GM12878 (cell line): ENCODE measurements around the gene MSL3B.

Source experiments
- ATAC-seq: fragments of 200-7000 bp; cut with Tn5 transposase; 3 replicates; pipeline ENCODE4 v1.9.1; 2020; ENCODE audit warnings: mild to moderate bottlenecking, moderate library complexity
- BruUV-seq: library from RNA; stranded (reverse); fragments of 400-500 nt; replicated peaks from 2 replicates; lab custom pipeline; 2021; lab: Mats Ljungman, UMichigan
- CTCF ChIA-PET: fragments of 300-600 bp; sonication (Branson Sonifier 250); formaldehyde crosslinking; extraction: SDS; loops from one replicate; lab custom pipeline; 2021; ENCODE audit warnings: inconsistent platforms; lab: Yijun Ruan, JAX
- POLR2A ChIA-PET: fragments of 350-600 bp; formaldehyde crosslinking; extraction: SDS; loops from one replicate; lab custom pipeline; 2021; ENCODE audit warnings: inconsistent platforms; lab: Charles Lee
- RAD21 ChIA-PET: fragments of 300-600 bp; sonication (Branson Sonifier 250); formaldehyde crosslinking; loops from one replicate; lab custom pipeline; 2023; ENCODE audit warnings: antibody characterized with exemption; ENCODE audit not compliant: unreplicated experiment; lab: Charles Lee
- SMC1A ChIA-PET: fragments of 300-600 bp; sonication (Branson Sonifier 250); formaldehyde crosslinking; loops from one replicate; lab custom pipeline; 2023; ENCODE audit not compliant: unreplicated experiment, uncharacterized antibody; lab: Charles Lee
- DNase-seq: peaks from one replicate; pipeline ENCODE4 v3.0.0-alpha.2; 2011; ENCODE audit warnings: low read depth, low spot score
- FAIRE-seq: peaks from 3 replicates; lab custom pipeline; 2011; peaks lifted over from hg19 to GRCh38; lab: Jason Lieb, UNC
- H2AFZ ChIP-seq: 2 replicates; pipeline ENCODE4 v1.6.0; 2011; ENCODE audit warnings: low read depth, low read length, control low read depth; ENCODE audit not compliant: control insufficient read depth
- H3K27ac ChIP-seq: 2 replicates; pipeline ENCODE4 v1.5.1; 2011; ENCODE audit warnings: control low read depth; ENCODE audit not compliant: control insufficient read depth, insufficient read depth
- H3K27me3 ChIP-seq, 2 experiments: replicated peaks in 1 of 2; 2 replicates each; pipeline versions ENCODE4 v1.6.0 to v1.6.1; 2011; ENCODE audit warnings: low read length in 1 of 2; ENCODE audit not compliant: control insufficient read depth in 2 of 2, insufficient read depth in 2 of 2
- H3K36me3 ChIP-seq, 2 experiments: 2 replicates each; pipeline ENCODE4 v1.5.1; 2011; ENCODE audit warnings: low read length in 1 of 2; ENCODE audit not compliant: control insufficient read depth in 2 of 2, insufficient read depth in 2 of 2
- H3K4me1 ChIP-seq: 2 replicates; pipeline ENCODE4 v1.6.1; 2011; ENCODE audit warnings: mild to moderate bottlenecking, low read length, moderate library complexity, mixed read lengths; ENCODE audit not compliant: control insufficient read depth, insufficient read depth
- H3K4me2 ChIP-seq: 2 replicates; pipeline ENCODE4 v1.6.0; 2011; ENCODE audit warnings: control low read depth; ENCODE audit not compliant: control insufficient read depth, insufficient read depth
- H3K4me3 ChIP-seq: fragments of 200-600 bp; sonication (generic); 2 replicates; pipeline ENCODE4 v1.5.1; 2016
- H3K79me2 ChIP-seq: 2 replicates; pipeline ENCODE4 v1.6.0; 2011; ENCODE audit warnings: low read length; ENCODE audit not compliant: control insufficient read depth, insufficient read depth
- H3K9ac ChIP-seq: 2 replicates; pipeline ENCODE4 v1.8.0; 2011; ENCODE audit warnings: low read length, control low read depth, mixed read lengths; ENCODE audit not compliant: control insufficient read depth, insufficient read depth
- H3K9me3 ChIP-seq: replicated peaks from 3 replicates; pipeline ENCODE4 v1.5.1; 2011; ENCODE audit warnings: mild to moderate bottlenecking, low read length; ENCODE audit not compliant: control insufficient read depth, insufficient read depth
- H4K20me1 ChIP-seq: 2 replicates; pipeline ENCODE4 v1.6.0; 2011; ENCODE audit not compliant: control insufficient read depth, insufficient read depth
- CBX3 ChIP-seq: fragments of 200-600 bp; sonication (generic); IDR thresholded peaks from 2 replicates; pipeline ENCODE4 v1.6.1; 2016; ENCODE audit warnings: low read depth, borderline replicate concordance
- HDAC2 ChIP-seq: fragments of 200-600 bp; sonication (generic); IDR thresholded peaks from 2 replicates; pipeline ENCODE4 v1.6.1; 2017
- HDAC6 ChIP-seq: fragments of 200-600 bp; sonication (generic); IDR thresholded peaks from one replicate; pipeline ENCODE4 v1.8.0; 2017; ENCODE audit warnings: antibody characterized with exemption; ENCODE audit not compliant: unreplicated experiment
- HDGF ChIP-seq: fragments of 450-650 bp; IDR thresholded peaks from 2 replicates; pipeline ENCODE4 v1.6.1; 2016; ENCODE audit warnings: antibody characterized with exemption
- KLF5 ChIP-seq: fragments of 450-650 bp; IDR thresholded peaks from 2 replicates; pipeline ENCODE4 v1.6.1; 2014; ENCODE audit warnings: mild to moderate bottlenecking; ENCODE audit not compliant: partially characterized antibody
- POLR2AphosphoS5 ChIP-seq: IDR thresholded peaks from 2 replicates; pipeline ENCODE4 v1.6.1; 2011; ENCODE audit warnings: mild to moderate bottlenecking, low read length, inconsistent platforms
- SREBF1 ChIP-seq: IDR thresholded peaks from 2 replicates; pipeline ENCODE4 v1.6.1; 2012; ENCODE audit warnings: mild to moderate bottlenecking, low read length
- TBL1XR1 ChIP-seq: IDR thresholded peaks from 2 replicates; pipeline ENCODE4 v1.6.1; 2012; ENCODE audit warnings: low read depth, low read length, improper control_type of control experiment
- whole genome bisulfite sequencing: methylation state at CpG from one replicate; pipeline ENCODE4 v1.1.6; 2016; ENCODE audit warnings: low lambda C conversion rate; ENCODE audit not compliant: insufficient replicate concordance, insufficient coverage; ENCODE audit errors: missing lambda C conversion rate; 5-methylcytosine and 5-hydroxymethylcytosine counted together
- in situ Hi-C: fragments of 300-500 bp; cut with MboI; formaldehyde crosslinking; loops from 9 replicates; pipeline ENCODE4 v1.14.3; 2018; ENCODE audit warnings: mixed read lengths
- intact Hi-C: fragments of 100-400 bp; cut with micrococcal nuclease; formaldehyde crosslinking; loops from one replicate; pipeline ENCODE4 v1.14.2; 2022; ENCODE audit not compliant: unreplicated experiment
- TF ChIP-seq, protein P1 (sequence below): fragments of 150-350 bp; IDR thresholded peaks from 2 replicates; pipeline ENCODE4 v1.6.1; 2016; ENCODE audit warnings: low read depth, low read length
- TF ChIP-seq, protein P2 (sequence below): fragments of 450-650 bp; IDR thresholded peaks from 2 replicates; pipeline ENCODE4 v1.6.1; 2017; ENCODE audit warnings: low read depth, mild to moderate bottlenecking, moderate library complexity

Gene MSL3B

DNA sequence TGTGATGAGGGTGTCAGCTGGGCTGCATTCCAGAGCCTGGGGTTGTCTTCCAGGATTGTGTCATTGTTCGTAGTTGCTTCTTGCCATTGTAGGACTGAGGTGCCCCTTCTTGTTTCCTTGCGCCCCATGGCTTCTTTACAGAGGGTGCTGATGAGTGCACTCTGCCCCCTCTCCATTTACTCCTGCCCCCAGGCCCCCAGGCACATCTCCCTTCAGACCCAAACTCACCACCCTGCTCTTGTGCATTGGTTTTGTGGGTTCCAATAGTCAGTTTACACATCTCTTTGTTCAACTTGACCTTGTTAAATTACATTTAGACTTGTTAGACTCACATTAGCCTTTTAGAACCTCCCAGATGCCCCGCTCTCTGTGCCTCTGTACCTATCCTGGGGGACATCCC lies 47.0 kb downstream of the MSL3B start:
- no peak overlapping the region for H3K4me2 ChIP-seq
- BruUV-seq, result no TSS peak
- no peaks in the 10 kb centered on the region for H3K4me1 ChIP-seq
- no peak overlapping the region for H2AFZ ChIP-seq
- TF ChIP-seq TBL1XR1, result no peak
- no peak for TF ChIP-seq HDAC6
- no peak for TF ChIP-seq POLR2AphosphoS5
- no peak for TF ChIP-seq HDGF
- TF ChIP-seq, protein P1, sequence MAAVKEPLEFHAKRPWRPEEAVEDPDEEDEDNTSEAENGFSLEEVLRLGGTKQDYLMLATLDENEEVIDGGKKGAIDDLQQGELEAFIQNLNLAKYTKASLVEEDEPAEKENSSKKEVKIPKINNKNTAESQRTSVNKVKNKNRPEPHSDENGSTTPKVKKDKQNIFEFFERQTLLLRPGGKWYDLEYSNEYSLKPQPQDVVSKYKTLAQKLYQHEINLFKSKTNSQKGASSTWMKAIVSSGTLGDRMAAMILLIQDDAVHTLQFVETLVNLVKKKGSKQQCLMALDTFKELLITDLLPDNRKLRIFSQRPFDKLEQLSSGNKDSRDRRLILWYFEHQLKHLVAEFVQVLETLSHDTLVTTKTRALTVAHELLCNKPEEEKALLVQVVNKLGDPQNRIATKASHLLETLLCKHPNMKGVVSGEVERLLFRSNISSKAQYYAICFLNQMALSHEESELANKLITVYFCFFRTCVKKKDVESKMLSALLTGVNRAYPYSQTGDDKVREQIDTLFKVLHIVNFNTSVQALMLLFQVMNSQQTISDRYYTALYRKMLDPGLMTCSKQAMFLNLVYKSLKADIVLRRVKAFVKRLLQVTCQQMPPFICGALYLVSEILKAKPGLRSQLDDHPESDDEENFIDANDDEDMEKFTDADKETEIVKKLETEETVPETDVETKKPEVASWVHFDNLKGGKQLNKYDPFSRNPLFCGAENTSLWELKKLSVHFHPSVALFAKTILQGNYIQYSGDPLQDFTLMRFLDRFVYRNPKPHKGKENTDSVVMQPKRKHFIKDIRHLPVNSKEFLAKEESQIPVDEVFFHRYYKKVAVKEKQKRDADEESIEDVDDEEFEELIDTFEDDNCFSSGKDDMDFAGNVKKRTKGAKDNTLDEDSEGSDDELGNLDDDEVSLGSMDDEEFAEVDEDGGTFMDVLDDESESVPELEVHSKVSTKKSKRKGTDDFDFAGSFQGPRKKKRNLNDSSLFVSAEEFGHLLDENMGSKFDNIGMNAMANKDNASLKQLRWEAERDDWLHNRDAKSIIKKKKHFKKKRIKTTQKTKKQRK, result no peak
- TF ChIP-seq HDAC2, result no peak
- TF ChIP-seq KLF5, result no peak
- no peak for TF ChIP-seq SREBF1
- no peak for TF ChIP-seq CBX3
- TF ChIP-seq, protein P2, sequence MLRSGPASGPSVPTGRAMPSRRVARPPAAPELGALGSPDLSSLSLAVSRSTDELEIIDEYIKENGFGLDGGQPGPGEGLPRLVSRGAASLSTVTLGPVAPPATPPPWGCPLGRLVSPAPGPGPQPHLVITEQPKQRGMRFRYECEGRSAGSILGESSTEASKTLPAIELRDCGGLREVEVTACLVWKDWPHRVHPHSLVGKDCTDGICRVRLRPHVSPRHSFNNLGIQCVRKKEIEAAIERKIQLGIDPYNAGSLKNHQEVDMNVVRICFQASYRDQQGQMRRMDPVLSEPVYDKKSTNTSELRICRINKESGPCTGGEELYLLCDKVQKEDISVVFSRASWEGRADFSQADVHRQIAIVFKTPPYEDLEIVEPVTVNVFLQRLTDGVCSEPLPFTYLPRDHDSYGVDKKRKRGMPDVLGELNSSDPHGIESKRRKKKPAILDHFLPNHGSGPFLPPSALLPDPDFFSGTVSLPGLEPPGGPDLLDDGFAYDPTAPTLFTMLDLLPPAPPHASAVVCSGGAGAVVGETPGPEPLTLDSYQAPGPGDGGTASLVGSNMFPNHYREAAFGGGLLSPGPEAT, result no peak
- DNase-seq (no peak), FAIRE-seq (no peak), ATAC-seq (no peak)
- H3K4me3 ChIP-seq, result no peak overlapping the region
- H3K9me3 ChIP-seq, result no peaks in the 10 kb centered on the region
- H3K79me2 ChIP-seq, result no peaks in the 10 kb centered on the region
- in situ Hi-C loops (no loop called here), intact Hi-C loops (no loop called here)
- CTCF ChIA-PET, result no interaction called here
- no peak overlapping the region for H3K27ac ChIP-seq
- 14% methylated on average over 3 of the region's 3 CpGs for WGBS
- POLR2A ChIA-PET, result no interaction called here
- RAD21 ChIA-PET, result no interaction called here
- no peaks in the 10 kb centered on the region; a peak in 3 of 4 replicates for H3K27me3 ChIP-seq
- no peaks in the 10 kb centered on the region for H4K20me1 ChIP-seq
- SMC1A ChIA-PET, result interaction anchor here (1.0 kb wide), 1 partner anchor 8 kb away, joined by 3 read pairs; no protein-coding TSS in a partner anchor
- H3K36me3 ChIP-seq, result no peaks in the 10 kb centered on the region
- H3K9ac ChIP-seq, result no peak overlapping the region
